Endothelial cell of umbilical vein (primary cell): ENCODE measurements around the gene LOXL1. TPM values are rescaled to one million over a fixed set of nuclear protein-coding genes. Genes with fewer than 3 reads are reported as not detected.
A peak's percentile ranks its signal among the peaks of the same experiment; 100 is the strongest.

Experiments
- BruUV-seq: library from RNA; stranded (reverse); fragments of 400-500 nt; replicated peaks from 2 replicates; lab custom pipeline; 2021; lab: Mats Ljungman, UMichigan
- CTCF ChIA-PET: fragments of 300-600, 350-600 bp; sonication (Branson Sonifier 250); formaldehyde crosslinking; loops from one replicate; lab custom pipeline; 2021; ENCODE audit warnings: antibody characterized with exemption, inconsistent platforms; lab: Charles Lee
- POLR2A ChIA-PET: fragments of 300-600, 350-600 bp; sonication (Branson Sonifier 250); formaldehyde crosslinking; loops from one replicate; lab custom pipeline; 2021; ENCODE audit warnings: antibody characterized with exemption, inconsistent platforms; lab: Charles Lee
- DNase-seq: peaks from one replicate; pipeline ENCODE4 v3.0.0-alpha.2; 2011; ENCODE audit warnings: low read depth, low spot score
- FAIRE-seq: peaks from 2 replicates; lab custom pipeline; 2011; peaks lifted over from hg19 to GRCh38; lab: Jason Lieb, UNC
- H2AFZ ChIP-seq: 2 replicates; pipeline ENCODE4 v1.6.0; 2012; ENCODE audit warnings: low read depth, low read length, control low read depth, inconsistent platforms
- H3K27ac ChIP-seq: 2 replicates; pipeline ENCODE4 v1.5.1; 2011; ENCODE audit warnings: low read depth, mild to moderate bottlenecking, control low read depth, low read length, moderate library complexity; ENCODE audit not compliant: insufficient read depth
- H3K27me3 ChIP-seq, 2 experiments: 2 replicates each; pipeline versions ENCODE4 v1.6.0 to v1.6.1; 2011; ENCODE audit warnings: low read length in 2 of 2, mixed read lengths in 1 of 2; ENCODE audit not compliant: control insufficient read depth in 2 of 2, insufficient read depth in 2 of 2
- H3K36me3 ChIP-seq, 2 experiments: 2 replicates in 1 of 2; 3 replicates in 1 of 2; pipeline ENCODE4 v1.5.1; 2011; ENCODE audit warnings: low read length in 2 of 2, mild to moderate bottlenecking in 1 of 2, moderate library complexity in 1 of 2; ENCODE audit not compliant: control insufficient read depth in 2 of 2, insufficient read depth in 2 of 2; ENCODE audit errors: extremely low read depth in 1 of 2
- H3K4me1 ChIP-seq: 3 replicates; pipeline ENCODE4 v1.5.1; 2011; ENCODE audit warnings: mild to moderate bottlenecking, low read length; ENCODE audit not compliant: control insufficient read depth, insufficient read depth; ENCODE audit errors: extremely low read depth
- H3K4me2 ChIP-seq: 2 replicates; pipeline ENCODE4 v1.6.1; 2011; ENCODE audit warnings: low read length, control low read depth, mixed read lengths; ENCODE audit not compliant: insufficient read depth
- H3K4me3 ChIP-seq, 3 experiments: fragments of 200-600 bp in 1 of 3; sonication (generic), shearing (Covaris generic) in 1 of 3; replicated peaks in 1 of 3; 2 replicates each; pipeline ENCODE4 v1.5.1; 2011 to 2016; ENCODE audit warnings: control low read depth in 3 of 3, low read length in 3 of 3, mild to moderate bottlenecking in 2 of 3, inconsistent platforms in 1 of 3, low read depth in 1 of 3, moderate library complexity in 1 of 3; ENCODE audit not compliant: insufficient read depth in 1 of 3
- H3K79me2 ChIP-seq: 2 replicates; pipeline ENCODE4 v1.6.0; 2012; ENCODE audit warnings: low read length, inconsistent platforms; ENCODE audit not compliant: control insufficient read depth, insufficient read depth
- H3K9ac ChIP-seq: replicated peaks from 2 replicates; pipeline ENCODE3; 2011; ENCODE audit warnings: low read length, control low read depth; ENCODE audit not compliant: insufficient read depth; ENCODE audit errors: extremely low read depth
- H3K9me1 ChIP-seq: replicated peaks from 3 replicates; pipeline ENCODE4 v1.6.0; 2011; ENCODE audit warnings: mild to moderate bottlenecking, low read length; ENCODE audit not compliant: control insufficient read depth, insufficient read depth; ENCODE audit errors: extremely low read depth
- H3K9me3 ChIP-seq: replicated peaks from 2 replicates; pipeline ENCODE4 v1.5.1; 2012; ENCODE audit warnings: low read length, inconsistent platforms; ENCODE audit not compliant: control insufficient read depth, insufficient read depth
- H4K20me1 ChIP-seq: replicated peaks from 2 replicates; pipeline ENCODE3; 2011; ENCODE audit warnings: mild to moderate bottlenecking, low read length; ENCODE audit not compliant: control insufficient read depth, insufficient read depth; ENCODE audit errors: extremely low read depth
- CTCF ChIP-seq, 2 donors: IDR thresholded peaks; 1 replicate in 1 of 2; 2 replicates in 1 of 2; pipeline ENCODE4 v1.5.1; 2011; ENCODE audit warnings: low read length in 2 of 2, mild to moderate bottlenecking in 2 of 2, moderate library complexity in 2 of 2, control low read depth in 1 of 2, inconsistent platforms in 1 of 2, low read depth in 1 of 2; ENCODE audit not compliant: insufficient read depth in 1 of 2; ENCODE audit errors: extremely low read depth in 1 of 2
- EZH2 ChIP-seq: IDR thresholded peaks from 2 replicates; pipeline ENCODE4 v1.6.1; 2012; ENCODE audit warnings: borderline replicate concordance, low read depth, mild to moderate bottlenecking, moderate library complexity, low read length, inconsistent platforms; ENCODE audit not compliant: severe bottlenecking
- GATA2 ChIP-seq: IDR thresholded peaks from 2 replicates; pipeline ENCODE4 v1.7.0; 2011; ENCODE audit warnings: low read depth, mild to moderate bottlenecking, moderate library complexity, mixed read lengths, low read length; ENCODE audit not compliant: insufficient read length, insufficient read depth
- JUN ChIP-seq: IDR thresholded peaks from 2 replicates; pipeline ENCODE4 v1.6.1; 2011; ENCODE audit warnings: borderline replicate concordance, low read depth; ENCODE audit not compliant: insufficient read length, insufficient read depth
- POLR2A ChIP-seq: IDR thresholded peaks from 2 replicates; pipeline ENCODE4 v1.6.1; 2012; ENCODE audit warnings: low read depth, mild to moderate bottlenecking, control low read depth, low read length
- dilution Hi-C: fragments of 300-500 bp; cut with MboI; formaldehyde crosslinking; loops from one replicate; pipeline ENCODE4 v1.15.0; 2019; ENCODE audit warnings: low sequenced_read_pairs; ENCODE audit not compliant: extremely low pct_ligation_motif_present
- intact Hi-C: fragments of 100-400 bp; cut with micrococcal nuclease; formaldehyde crosslinking; loops from one replicate; pipeline ENCODE4 v1.10.0; 2022
- polyA plus RNA-seq, 4 experiments: library from polyadenylated mRNA; depleted of rRNA in 3 of 4; stranded (reverse) in 3 of 4; unstranded in 1 of 4; fragments of >200 nt; gene quantifications; 2 replicates each; pipeline versions ENCODE4 v1.2.1 to v1.2.3, GENCODE V29; 2011 to 2012; ENCODE audit warnings: missing spikeins in 1 of 4
- total RNA-seq: library from RNA; stranded (reverse); gene quantifications from 2 replicates; pipeline ENCODE4 v1.2.3, GENCODE V29; 2021

The LOXL1 gene
- total and polyA plus RNA-seq, 2 donors (not counting 3 experiments of a cell fraction or from before 2014, with no cell fraction given) = 5.2 to 14.4 TPM

- no peaks in the 10 kb centered on the region for H4K20me1 ChIP-seq
These were observed 6.3 kb downstream of the LOXL1 start for GRCh38 chr15:73932381-73933191.

GRCh38 chr15:73934281-73934680, 8.0 kb downstream of the LOXL1 start:
- Histone ChIP-seq H3K9me1 (no peaks in the 10 kb centered on the region), H3K79me2 (no peaks in the 10 kb centered on the region), H3K4me1 (peaks cover 24% of the 10 kb centered on the region), H3K36me3 (no peaks in the 10 kb centered on the region), H3K27ac (no peak overlapping the region), H3K4me2 (no peak overlapping the region), H3K27me3 (no peaks in the 10 kb centered on the region), H2AFZ (no peak overlapping the region), H4K20me1 (no peaks in the 10 kb centered on the region), H3K9me3 (no peaks in the 10 kb centered on the region), H3K9ac (no peak overlapping the region), H3K4me3 (no peak overlapping the region)
- no peak for DNase-seq
- FAIRE-seq = no peak
- CTCF ChIA-PET = interaction anchor here (0.9 to 4.4 kb wide), 7 partner anchors 9 to 373 kb away, joined by 3 to 29 read pairs (median 4); partner anchors contain the start of gene LOXL1
- dilution Hi-C loops (no loop called here), intact Hi-C loops (no loop called here)
- TF ChIP-seq POLR2A (no peak), CTCF (IDR thresholded peaks at IDR 0.05; ENCODE audit: extremely low read depth in 1 of 2, insufficient read depth in 1 of 2, low read depth in 1 of 2, low read length in 2 of 2) (no peak), EZH2 (no peak), GATA2 (peak; percentile 68), JUN (no peak)
- no TSS peak for BruUV-seq
- POLR2A ChIA-PET = interaction anchor here (0.5 kb wide), 1 partner anchor 20 kb away, joined by 4 read pairs; no protein-coding TSS in a partner anchor

More at GRCh38 chr15:73932381-73933191, 6.3 kb downstream of the LOXL1 start:
- BruUV-seq = no TSS peak
- Histone ChIP-seq H3K4me1 (peaks cover 24% of the 10 kb centered on the region), H3K4me2 (no peak overlapping the region), H3K27me3 (no peaks in the 10 kb centered on the region), H3K4me3 (no peak overlapping the region), H3K9me3 (no peaks in the 10 kb centered on the region), H2AFZ (no peak overlapping the region), H3K27ac (no peak overlapping the region), H3K9ac (no peak overlapping the region), H3K79me2 (no peaks in the 10 kb centered on the region), H3K9me1 (no peaks in the 10 kb centered on the region), H3K36me3 (no peaks in the 10 kb centered on the region)
- DNase-seq (peak; percentile 61), FAIRE-seq (peak; percentile 83)
- TF ChIP-seq JUN (no peak), GATA2 (peak; percentile 34)
- intact Hi-C loops = no loop called here
- CTCF ChIA-PET = interaction anchor here (0.6 to 4.4 kb wide), 5 partner anchors 9 to 117 kb away, joined by 3 to 17 read pairs (median 5); no protein-coding TSS in a partner anchor
- dilution Hi-C loops = no loop called here
- POLR2A ChIA-PET = no interaction called here
